GM10847 (cell line): Measurements from ENCODE around the gene IFIT3.

ENCODE experiments used
- POLR2A ChIP-seq: IDR thresholded peaks from 2 replicates; pipeline ENCODE4 v1.6.1; 2011; ENCODE audit not compliant: insufficient read length; ENCODE audit errors: extremely low read depth

Gene IFIT3, protein sequence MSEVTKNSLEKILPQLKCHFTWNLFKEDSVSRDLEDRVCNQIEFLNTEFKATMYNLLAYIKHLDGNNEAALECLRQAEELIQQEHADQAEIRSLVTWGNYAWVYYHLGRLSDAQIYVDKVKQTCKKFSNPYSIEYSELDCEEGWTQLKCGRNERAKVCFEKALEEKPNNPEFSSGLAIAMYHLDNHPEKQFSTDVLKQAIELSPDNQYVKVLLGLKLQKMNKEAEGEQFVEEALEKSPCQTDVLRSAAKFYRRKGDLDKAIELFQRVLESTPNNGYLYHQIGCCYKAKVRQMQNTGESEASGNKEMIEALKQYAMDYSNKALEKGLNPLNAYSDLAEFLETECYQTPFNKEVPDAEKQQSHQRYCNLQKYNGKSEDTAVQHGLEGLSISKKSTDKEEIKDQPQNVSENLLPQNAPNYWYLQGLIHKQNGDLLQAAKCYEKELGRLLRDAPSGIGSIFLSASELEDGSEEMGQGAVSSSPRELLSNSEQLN

DNA sequence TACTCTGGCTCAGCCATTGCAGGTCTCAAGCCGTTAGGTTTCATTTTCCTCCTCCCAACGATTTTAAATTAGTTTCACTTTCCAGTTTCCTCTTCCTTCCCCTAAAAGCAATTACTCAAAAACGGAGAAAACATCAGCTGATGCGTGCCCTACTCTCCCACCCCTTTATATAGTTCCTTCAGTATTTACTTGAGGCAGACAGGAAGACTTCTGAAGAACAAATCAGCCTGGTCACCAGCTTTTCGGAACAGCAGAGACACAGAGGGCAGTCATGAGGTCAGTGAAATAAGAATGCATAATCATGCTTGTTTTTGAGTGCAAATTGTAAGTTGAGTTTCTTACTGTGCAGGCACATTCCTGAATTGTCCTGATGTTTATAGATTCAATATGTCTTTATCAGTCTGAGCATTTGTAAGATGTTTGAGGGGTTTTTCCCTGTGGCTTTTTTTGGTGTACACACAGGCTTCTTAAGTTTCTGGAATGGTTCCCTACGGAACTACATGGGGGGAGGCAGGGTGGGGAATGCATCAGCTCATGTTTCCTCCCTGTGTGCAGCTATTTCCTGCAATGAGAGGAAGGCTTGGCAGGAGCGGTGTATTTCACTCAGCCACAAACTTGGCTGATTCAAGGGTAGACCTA is at the start of gene IFIT3:
TSS of gene IFIT3 (plus strand) at position 195 of the 639 bp plus-strand sequence. CDS start at position 272, 77 bp downstream.
- peak; percentile 23 for TF ChIP-seq POLR2A

DNA sequence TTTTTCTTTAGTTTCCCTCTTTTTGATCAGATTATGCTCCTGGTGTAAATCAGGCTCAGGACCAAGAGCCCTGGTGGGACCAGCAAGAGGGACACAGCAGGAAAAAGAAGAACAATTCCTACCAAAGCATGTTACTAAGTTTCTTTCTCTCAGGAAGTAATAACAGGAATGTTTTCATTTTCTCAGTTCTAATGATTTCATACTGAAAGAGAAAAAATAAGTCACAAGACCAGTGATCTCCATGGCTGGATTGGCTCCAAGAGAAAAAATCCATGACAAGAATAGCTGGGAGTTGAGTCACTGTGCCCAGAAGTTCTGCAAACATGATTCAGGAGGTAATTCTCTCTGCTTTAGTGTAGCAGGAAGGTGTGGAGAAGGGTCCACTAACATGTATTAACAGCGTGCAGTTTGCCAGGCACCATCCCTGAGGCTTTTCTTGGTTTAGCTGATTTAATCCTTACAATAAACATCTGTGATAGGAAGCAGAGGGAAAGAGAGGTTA is 49.7 kb upstream of the IFIT3 start:
- no peak for TF ChIP-seq POLR2A

DNA sequence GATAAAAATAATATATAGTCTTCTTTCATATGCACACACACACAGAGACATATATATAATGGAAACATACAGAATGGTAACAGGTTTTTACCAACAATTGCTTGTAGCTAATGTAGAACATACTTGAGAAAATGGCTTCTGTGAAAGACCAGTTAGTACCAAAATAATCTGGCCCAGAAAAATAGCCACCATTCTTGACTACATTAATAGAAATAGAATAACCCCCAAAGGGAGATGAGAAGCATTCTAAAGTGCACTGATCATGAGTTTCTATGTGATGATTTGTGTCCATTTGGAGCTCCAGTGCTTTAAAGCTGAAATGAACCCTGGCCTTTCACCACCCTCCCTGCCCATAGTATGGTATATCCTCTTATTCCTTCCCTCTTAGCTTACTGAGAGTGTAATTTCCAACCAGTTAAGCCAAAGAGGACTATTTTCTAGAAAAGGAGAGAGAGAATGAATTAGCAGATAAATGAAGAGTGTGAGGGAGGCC is 48.9 kb upstream of the IFIT3 start:
- TF ChIP-seq POLR2A, result no peak

DNA sequence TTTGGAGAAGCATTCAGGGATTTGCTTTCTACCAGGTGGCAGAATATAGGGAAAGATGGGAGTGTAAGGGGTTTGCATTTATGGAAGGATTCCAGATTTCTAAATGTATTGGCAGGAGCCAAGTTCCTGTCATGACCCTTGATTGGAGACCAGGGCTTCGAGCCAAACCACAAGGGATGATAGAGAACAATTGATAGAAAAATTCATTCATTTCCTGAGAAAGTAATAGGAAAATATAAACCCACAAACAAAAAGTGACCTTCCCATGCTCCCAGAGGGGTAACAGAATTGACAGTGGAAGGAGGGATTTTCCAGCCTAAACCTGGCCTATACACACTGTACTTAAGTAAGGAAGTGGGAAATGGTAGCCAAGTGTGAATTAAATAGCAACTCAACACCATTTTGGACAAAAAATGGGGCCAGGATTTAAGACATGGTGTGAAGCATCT is 48.4 kb upstream of the IFIT3 start:
- no peak for TF ChIP-seq POLR2A

DNA sequence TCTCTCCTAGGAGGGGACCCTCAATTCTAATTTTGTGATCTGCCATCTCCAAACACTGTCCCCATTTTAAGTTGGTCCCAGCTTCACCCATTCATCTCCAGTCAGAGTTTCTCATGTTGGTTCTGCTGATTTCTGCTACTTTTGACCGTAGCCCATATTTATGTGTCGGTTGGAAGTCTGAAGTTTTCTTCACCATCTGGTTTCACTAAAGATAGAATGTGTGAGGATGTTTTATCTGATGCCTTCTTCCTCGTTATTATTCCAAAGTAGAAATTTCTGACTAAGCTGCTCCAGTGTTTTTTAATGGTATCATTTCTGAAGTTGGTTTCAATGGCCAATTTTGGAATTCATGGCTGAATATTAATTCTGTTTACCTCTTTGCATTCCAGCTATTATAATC is 47.3 kb upstream of the IFIT3 start:
- no peak for TF ChIP-seq POLR2A

DNA sequence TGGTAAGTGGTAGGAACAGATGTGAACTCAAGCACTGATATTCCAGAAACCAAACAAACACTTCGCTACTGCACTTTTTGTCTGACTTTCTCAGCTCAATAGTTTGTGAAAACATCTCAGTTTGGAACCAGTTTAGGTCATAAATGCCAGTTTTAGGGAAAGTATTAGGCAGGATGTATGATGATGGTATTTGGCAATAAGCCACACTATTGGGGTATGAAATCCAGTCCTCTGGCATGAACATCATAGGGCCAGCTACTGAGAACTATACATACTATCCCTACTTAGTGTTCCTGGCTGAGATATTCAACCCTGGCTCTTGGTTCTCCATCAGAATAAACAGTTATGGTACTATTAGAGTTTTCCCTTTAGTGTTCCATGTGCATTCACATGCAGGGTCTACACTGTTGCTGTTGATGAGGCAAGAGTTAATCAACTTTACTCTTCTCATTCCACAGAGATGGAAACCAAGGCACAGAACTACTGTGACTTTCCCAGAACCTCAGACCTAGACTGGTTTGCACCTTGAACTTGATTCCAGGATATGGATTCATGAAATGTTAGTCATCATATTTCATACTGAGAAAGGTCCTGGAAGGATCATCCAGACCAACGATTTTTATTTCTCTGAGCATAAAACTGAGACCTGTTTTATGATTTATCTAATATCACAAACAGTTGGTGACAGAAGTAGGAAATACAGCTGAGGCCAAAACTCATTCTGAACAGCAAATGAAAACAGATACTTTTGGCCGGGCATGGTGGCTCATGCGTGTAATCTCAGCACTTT is 46.0 kb upstream of the IFIT3 start:
- TF ChIP-seq POLR2A, result no peak

DNA sequence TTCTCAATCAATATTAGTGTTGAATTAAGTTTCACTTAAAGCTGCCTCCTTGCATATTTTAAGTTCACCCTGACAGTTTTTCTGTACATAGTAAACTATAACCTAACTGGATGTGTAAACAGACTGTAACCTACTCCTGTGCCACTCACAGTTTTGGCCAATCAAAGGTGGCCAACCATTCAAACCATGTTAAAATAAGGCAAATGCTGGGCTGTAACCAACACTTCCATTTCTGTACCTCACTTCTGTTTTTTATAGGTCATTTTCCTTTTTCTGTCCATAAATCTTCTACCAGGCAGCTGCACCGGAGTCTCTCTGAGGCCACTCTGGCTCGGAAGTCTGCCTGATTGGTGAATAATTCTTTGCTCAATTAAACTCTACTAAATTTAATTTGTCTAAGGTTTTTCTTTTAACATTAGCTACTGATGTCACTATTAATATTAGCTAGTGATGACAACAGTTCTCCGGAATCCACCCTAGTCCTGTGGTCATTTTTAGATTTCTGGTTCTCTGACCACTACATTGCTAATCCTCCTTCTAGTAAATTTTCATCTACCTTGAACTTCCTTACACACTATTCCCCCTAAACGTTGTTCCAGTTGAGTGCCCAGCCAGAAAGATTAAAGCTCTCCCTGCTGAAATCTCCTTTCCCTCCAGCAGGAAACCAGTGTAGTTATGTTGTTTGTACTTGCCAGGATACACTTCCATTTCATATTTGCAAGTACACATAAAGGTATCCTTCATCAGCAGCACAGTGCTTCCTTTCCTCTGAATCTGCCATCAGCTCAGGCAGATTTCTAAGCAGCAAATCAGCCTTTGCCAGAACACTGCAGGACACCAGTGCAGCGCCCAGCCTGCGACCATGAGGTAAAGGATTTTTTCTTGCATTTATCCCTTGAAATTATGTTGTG is 44.5 kb upstream of the IFIT3 start:
- TF ChIP-seq POLR2A, result no peak

DNA sequence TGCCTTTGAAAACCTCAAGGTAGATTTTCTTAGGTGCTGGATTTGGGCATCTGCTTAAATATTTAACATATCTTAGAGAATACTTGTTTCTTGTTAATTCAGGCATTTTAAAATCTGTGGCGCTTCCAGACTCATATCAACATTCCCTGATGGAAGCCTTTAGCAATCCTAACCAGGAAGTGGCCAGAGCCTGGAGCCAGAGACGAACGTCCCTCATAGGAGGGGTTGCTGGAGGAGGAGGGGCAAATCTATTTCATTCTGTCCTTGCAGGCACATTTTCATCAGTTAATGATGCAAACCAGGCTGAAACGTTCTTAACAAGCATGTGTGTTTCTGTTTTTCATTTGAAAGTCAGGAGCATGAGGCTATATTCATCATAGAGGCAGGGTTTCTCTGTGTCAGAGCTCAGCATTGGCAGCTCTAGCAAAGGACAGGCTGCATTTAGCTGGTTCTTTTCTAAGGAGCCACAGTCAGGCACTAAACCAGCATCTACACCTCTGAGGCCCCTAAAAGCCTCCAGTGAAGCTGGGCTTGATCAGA is 43.8 kb upstream of the IFIT3 start:
- TF ChIP-seq POLR2A, result no peak

DNA sequence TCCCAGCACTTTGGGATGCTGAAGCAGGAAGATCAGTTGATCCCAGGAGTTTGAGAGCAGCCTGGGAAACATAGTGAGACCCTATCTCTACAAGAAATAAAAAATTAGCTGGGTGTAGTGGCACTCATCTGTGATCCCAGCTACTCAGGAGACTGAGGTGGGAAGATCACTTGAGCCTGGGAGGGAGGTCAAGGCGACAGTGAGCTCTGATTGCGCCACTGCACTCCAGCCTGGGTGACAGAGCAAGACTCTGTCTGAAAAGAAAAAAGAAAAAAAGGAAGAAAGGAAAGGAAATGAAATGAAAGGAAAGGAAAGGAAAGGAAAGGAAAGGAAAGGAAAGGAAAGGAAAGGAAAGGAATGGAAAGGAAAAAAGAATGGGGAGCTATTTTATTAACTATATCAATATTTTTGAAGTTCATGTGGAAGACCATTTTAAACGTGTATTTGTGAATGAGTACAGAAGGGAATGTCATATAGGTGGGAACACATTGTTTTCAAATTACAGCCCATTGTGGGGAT is 33.0 kb upstream of the IFIT3 start:
- TF ChIP-seq POLR2A, result no peak

DNA sequence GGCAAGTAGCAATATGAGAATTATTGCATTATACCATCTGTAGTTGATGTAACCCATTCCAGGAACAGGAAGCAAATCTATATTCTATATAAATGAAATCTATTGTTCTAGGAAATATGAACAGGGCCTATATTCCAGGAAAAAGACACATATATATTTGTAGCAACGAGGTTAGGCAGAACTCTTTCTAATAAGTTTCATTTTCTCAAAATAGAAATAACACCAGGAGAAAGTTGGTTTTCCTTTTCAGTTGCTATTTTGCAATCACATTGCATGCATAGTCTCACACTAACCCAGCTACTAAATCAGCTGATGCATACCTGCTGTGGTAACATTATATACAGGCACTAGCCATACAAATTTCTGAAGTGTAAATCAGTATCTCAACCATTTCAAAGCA is 32.2 kb upstream of the IFIT3 start:
- no peak for TF ChIP-seq POLR2A

DNA sequence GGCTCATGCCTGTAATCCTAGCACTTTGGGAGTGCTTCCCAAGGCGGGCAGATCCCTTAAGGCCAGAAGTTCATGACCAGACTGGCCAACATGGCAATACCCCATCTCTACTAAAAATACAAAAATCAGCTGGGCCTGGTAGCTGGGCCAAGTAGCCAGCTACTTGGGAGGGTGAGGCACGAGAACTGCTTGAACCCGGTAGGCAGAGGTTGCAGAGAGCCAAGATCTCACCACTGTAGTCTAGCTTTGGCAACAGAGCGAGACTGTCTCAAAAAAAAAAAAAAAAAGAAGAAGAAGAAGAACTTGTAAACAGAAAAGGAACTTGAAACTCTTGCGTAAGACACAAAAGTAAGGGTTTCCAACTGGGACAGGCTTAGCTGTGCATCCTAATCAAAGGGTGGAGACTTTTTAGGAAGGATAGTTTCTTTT is 31.6 kb upstream of the IFIT3 start:
- TF ChIP-seq POLR2A, result no peak

DNA sequence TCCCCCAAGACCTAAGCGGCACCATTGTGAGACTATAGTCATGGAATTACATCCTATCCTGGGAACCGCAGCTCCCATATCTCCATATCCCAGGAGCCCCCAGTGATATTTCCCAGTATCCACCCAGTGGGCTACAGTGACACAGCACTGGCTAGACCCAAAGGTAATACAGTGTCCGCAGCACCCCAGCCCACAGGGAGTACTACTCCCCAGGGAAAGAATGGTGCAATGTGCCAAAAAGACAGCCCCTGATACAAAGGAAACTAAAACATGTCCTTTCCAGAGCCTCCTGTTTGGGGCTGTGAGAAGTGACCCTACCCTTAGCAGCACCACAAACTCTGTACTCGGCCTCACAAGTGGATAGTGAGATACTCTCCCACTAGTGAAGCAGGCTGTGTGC is 30.4 kb upstream of the IFIT3 start:
- no peak for TF ChIP-seq POLR2A

DNA sequence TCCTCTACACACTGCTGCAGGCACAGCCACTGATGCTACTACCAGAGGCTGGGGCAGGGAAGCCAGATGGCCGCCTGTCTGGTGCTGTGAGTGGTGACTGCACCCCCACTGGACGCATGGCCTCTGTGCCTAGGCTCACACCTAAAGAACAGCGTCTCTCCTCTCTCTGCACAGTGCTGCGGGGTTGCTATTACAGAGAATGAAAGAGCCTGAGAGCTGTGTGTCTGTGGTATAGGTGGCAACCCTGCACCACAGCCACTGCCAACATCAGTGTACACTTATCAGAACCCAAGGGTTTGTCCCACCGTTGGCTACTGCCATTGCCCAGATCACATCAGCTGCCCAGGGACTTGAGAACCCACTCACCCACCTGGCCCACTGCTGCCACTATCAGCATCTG is 30.0 kb upstream of the IFIT3 start:
- TF ChIP-seq POLR2A, result no peak

DNA sequence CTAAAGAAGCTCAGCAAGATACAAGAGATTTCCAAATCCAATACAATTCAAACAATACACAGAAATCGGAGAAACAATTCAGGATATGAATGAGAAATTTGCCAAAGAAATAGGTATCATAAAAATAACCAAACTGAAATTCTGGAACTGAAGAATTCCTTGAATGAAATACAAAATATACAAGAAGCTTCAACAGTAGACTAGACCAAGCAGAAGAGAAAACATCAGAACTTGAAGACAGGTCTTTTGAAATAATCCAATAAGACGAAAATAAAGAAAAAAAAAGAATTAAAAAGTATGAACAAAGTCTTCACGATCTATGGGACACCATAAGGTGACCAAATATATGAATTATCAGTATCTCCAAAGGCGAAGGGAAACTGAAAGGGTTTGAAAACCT is 28.8 kb upstream of the IFIT3 start:
- TF ChIP-seq POLR2A, result no peak
